ENCODE data around the gene INTS11. TPM values are rescaled to one million over a fixed set of nuclear protein-coding genes. Genes with fewer than 3 reads are reported as not detected.

Gene INTS11
- total and polyA plus RNA-seq, 9 of the 15 experiments (the other 6 are each of a cell fraction or from before 2014, with no cell fraction given): 3.6 to 183 (median 110) TPM

DNA sequence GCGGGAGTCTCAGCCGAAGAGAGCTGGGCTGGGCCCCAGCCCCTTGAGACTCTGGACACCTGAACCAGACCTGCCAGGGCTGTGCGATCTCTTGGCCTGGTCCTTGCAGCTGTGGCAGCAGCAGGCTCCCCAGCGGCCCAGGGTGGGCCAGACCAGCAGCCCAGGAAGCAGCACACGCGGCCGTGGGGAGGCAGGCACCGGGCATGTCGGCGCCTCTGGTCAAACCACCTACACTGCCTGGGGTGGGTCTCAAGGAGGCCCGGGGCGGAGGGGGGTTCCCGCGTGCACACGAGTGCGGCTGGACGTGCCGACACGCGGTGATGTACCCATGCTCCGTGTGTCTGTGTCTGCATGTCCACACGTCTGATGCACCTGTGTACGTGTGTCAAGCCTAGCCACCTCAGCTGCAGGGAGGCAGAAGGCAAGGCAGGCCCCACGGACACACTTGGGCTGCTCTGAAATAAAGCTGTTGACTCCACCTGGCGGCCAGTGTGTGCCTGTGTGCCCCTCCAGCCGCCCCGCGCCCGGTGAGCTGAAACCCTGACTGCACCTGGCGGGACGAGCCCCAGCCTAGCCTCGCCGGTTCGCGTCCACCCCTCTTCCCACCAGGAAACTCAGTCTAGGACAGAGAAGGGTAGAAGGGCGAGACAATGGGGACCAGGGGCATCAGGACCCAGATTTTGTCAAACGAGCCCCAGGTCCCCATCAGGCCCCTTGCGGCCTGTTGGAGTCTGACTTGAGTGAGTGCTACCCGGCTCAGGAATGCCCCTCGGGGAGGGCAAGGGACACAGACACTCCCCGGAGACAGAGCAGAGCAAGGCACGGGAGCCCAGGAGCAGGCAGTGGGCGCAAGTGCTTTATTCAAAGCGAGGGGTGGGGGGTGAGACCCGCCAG, 32.7 kb downstream of the INTS11 start (continued):
- TF ChIP-seq ZNF717 (CRISPR knock-in tag; IDR thresholded peaks at IDR 0.05) (no peak), SMC3 (conservative IDR thresholded peaks at IDR 0.05; ENCODE audit: insufficient read depth, low read depth, low read length) (peak; percentile 89), SP1 (CRISPR knock-in tag; IDR thresholded peaks at IDR 0.05) (peak; percentile 69), RCOR1 (IDR thresholded peaks at IDR 0.05; ENCODE audit: borderline replicate concordance in 1 of 2, low read depth in 2 of 2, low read length in 2 of 2) (0 out of 4 replicates have a peak, but pooled peaks of 1 of the 2 experiments have one; percentile 17), STAG1 (CRISPR knock-in tag; IDR thresholded peaks at IDR 0.05; ENCODE audit: borderline replicate concordance) (peak; percentile 92), TARDBP (IDR thresholded peaks at IDR 0.05) (no peak), TEAD2 (tag; IDR thresholded peaks at IDR 0.05) (no peak), RBM22 (IDR thresholded peaks at IDR 0.05; ENCODE audit: low read depth, low read length, poor library complexity, severe bottlenecking) (peak; percentile 66), CAMTA2 (CRISPR knock-in tag; conservative IDR thresholded peaks at IDR 0.05) (0 out of 2 replicates have a peak, but pooled peaks have one; percentile 81), TBP (optimal IDR thresholded peaks at IDR 0.05; ENCODE audit: low read depth, low read length) (no peak), FOXM1 (IDR thresholded peaks at IDR 0.05; ENCODE audit: low read depth) (no peak), FOXM1 (CRISPR knock-in tag; IDR thresholded peaks at IDR 0.05; ENCODE audit: low read depth) (0 out of 2 replicates have a peak, but pooled peaks have one; percentile 73), ATF1 (CRISPR knock-in tag; IDR thresholded peaks at IDR 0.05) (no peak), ATF1 (tag; IDR thresholded peaks at IDR 0.05) (0 out of 2 replicates have a peak, but pooled peaks have one; percentile 9), PHB (CRISPR knock-in tag; IDR thresholded peaks at IDR 0.05) (no peak)
- TF ChIP-seq, protein P1, sequence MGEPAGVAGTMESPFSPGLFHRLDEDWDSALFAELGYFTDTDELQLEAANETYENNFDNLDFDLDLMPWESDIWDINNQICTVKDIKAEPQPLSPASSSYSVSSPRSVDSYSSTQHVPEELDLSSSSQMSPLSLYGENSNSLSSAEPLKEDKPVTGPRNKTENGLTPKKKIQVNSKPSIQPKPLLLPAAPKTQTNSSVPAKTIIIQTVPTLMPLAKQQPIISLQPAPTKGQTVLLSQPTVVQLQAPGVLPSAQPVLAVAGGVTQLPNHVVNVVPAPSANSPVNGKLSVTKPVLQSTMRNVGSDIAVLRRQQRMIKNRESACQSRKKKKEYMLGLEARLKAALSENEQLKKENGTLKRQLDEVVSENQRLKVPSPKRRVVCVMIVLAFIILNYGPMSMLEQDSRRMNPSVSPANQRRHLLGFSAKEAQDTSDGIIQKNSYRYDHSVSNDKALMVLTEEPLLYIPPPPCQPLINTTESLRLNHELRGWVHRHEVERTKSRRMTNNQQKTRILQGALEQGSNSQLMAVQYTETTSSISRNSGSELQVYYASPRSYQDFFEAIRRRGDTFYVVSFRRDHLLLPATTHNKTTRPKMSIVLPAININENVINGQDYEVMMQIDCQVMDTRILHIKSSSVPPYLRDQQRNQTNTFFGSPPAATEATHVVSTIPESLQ (CRISPR knock-in tag; IDR thresholded peaks at IDR 0.05): peak; percentile 63; the same call in 1 of the 2 replicates
- TF ChIP-seq, protein P2, sequence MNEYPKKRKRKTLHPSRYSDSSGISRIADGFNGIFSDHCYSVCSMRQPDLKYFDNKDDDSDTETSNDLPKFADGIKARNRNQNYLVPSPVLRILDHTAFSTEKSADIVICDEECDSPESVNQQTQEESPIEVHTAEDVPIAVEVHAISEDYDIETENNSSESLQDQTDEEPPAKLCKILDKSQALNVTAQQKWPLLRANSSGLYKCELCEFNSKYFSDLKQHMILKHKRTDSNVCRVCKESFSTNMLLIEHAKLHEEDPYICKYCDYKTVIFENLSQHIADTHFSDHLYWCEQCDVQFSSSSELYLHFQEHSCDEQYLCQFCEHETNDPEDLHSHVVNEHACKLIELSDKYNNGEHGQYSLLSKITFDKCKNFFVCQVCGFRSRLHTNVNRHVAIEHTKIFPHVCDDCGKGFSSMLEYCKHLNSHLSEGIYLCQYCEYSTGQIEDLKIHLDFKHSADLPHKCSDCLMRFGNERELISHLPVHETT (CRISPR knock-in tag; conservative IDR thresholded peaks at IDR 0.05 in 1 of 2, IDR thresholded peaks at IDR 0.05 in 1 of 2): no peak
- TF ChIP-seq, protein P3, sequence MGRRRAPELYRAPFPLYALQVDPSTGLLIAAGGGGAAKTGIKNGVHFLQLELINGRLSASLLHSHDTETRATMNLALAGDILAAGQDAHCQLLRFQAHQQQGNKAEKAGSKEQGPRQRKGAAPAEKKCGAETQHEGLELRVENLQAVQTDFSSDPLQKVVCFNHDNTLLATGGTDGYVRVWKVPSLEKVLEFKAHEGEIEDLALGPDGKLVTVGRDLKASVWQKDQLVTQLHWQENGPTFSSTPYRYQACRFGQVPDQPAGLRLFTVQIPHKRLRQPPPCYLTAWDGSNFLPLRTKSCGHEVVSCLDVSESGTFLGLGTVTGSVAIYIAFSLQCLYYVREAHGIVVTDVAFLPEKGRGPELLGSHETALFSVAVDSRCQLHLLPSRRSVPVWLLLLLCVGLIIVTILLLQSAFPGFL (CRISPR knock-in tag; IDR thresholded peaks at IDR 0.05): 0 out of 2 replicates have a peak, but pooled peaks have one; percentile 35
- TF ChIP-seq, protein P4, sequence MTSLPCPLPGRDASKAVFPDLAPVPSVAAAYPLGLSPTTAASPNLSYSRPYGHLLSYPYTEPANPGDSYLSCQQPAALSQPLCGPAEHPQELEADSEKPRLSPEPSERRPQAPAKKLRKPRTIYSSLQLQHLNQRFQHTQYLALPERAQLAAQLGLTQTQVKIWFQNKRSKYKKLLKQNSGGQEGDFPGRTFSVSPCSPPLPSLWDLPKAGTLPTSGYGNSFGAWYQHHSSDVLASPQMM (CRISPR knock-in tag; IDR thresholded peaks at IDR 0.05): no peak
- TF ChIP-seq, protein P5, sequence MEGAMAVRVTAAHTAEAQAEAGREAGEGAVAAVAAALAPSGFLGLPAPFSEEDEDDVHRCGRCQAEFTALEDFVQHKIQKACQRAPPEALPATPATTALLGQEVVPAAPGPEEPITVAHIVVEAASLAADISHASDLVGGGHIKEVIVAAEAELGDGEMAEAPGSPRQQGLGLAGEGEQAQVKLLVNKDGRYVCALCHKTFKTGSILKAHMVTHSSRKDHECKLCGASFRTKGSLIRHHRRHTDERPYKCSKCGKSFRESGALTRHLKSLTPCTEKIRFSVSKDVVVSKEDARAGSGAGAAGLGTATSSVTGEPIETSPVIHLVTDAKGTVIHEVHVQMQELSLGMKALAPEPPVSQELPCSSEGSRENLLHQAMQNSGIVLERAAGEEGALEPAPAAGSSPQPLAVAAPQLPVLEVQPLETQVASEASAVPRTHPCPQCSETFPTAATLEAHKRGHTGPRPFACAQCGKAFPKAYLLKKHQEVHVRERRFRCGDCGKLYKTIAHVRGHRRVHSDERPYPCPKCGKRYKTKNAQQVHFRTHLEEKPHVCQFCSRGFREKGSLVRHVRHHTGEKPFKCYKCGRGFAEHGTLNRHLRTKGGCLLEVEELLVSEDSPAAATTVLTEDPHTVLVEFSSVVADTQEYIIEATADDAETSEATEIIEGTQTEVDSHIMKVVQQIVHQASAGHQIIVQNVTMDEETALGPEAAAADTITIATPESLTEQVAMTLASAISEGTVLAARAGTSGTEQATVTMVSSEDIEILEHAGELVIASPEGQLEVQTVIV (CRISPR knock-in tag; IDR thresholded peaks at IDR 0.05; ENCODE audit: borderline replicate concordance): no peak

All from K562 (cell line).